Stimulated activated naive B cell treated with anti-CD40 and anti-IgM and Interleukin-4, amounts not matched to agents 10 μg/mL and 1 μg/mL and 100 μg/mL, for 72 hours (primary cell): ENCODE measurements around the gene RBP2.

Experiments
- ATAC-seq, 2 donors: fragments of 150-1000 bp; cut with Tn5 transposase; replicated peaks; 2 replicates each; pipeline ENCODE4 v1.10.0; 2021; ENCODE audit warnings: moderate library complexity in 1 of 2
- DNase-seq: peaks from one replicate; pipeline ENCODE4 v3.0.0; 2021
- H3K27ac Mint-ChIP-seq: one replicate; pipeline ENCODE4 v1.8.0; 2022; ENCODE audit warnings: mild to moderate bottlenecking, mixed read lengths
- H3K27me3 Mint-ChIP-seq, 2 donors: one replicate each; pipeline ENCODE4 v1.8.0; 2022; ENCODE audit warnings: mixed read lengths in 2 of 2
- H3K36me3 Mint-ChIP-seq, 2 donors: one replicate each; pipeline ENCODE4 v1.8.0; 2022; ENCODE audit warnings: mixed read lengths in 2 of 2, mild to moderate bottlenecking in 1 of 2
- H3K4me1 Mint-ChIP-seq, 2 donors: one replicate each; pipeline ENCODE4 v1.8.0; 2022; ENCODE audit warnings: mixed read lengths in 2 of 2, mild to moderate bottlenecking in 1 of 2
- H3K4me3 Mint-ChIP-seq, 2 donors: one replicate each; pipeline ENCODE4 v1.8.0; 2022; ENCODE audit warnings: mild to moderate bottlenecking in 2 of 2, mixed read lengths in 2 of 2, moderate library complexity in 1 of 2
- H3K9me3 Mint-ChIP-seq, 2 donors: one replicate each; pipeline ENCODE4 v1.8.0; 2022; ENCODE audit warnings: mixed read lengths in 2 of 2, mild to moderate bottlenecking in 1 of 2

RBP2 gene

DNA sequence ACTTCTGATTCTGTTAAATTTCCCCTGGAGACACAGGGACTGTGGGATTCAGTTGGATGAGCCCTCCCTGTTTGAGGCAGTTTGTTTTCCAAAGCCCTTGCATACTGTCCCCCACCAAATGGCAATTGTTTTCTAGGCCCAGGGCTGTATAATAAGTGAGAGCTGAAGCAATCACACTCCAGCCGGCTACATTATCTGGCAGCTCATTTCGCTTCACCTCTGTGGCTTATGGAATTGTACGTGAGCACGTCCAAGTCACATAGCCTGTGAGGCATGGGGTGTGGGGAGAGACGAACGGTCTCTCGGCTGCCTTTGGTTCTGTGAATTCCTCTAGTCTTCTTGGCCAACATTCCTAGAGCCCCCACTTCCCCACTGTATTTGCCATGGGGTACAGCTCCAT, 10.7 kb downstream of the RBP2 start:
- H3K36me3 Mint-ChIP-seq: no peaks in the 10 kb centered on the region
- no peak for ATAC-seq
- peaks cover 0 to 2% of the 10 kb centered on the region in 2 donors for H3K9me3 Mint-ChIP-seq
- H3K4me3 Mint-ChIP-seq: no peak overlapping the region
- H3K27ac Mint-ChIP-seq: no peak overlapping the region
- no peaks in the 10 kb centered on the region for H3K4me1 Mint-ChIP-seq
- no peaks in the 10 kb centered on the region for H3K27me3 Mint-ChIP-seq
- DNase-seq: no peak

DNA sequence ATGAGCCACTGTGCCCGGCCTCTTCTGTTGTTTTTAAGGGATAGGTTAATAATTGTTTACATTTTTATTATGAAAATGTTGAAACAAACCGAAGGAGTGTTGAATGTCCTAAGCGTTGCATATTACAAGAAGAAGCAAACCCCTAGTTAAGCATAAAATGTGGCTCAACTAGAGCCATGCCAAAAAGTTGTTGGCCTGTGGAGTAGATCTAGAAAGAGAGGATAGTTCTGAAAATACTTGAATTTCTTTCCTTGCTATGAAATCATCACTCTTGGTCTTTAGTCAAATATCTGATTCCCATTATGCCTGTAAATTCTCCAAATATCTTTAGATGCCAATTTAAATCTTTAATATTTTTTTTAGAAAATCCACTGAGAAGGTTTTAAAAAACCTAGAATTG, 12.8 kb downstream of the RBP2 start:
- DNase-seq (no peak), ATAC-seq (no peak)
- Mint-ChIP-seq H3K27ac (no peak overlapping the region), H3K27me3 (no peaks in the 10 kb centered on the region), H3K4me3 (no peak overlapping the region), H3K4me1 (no peaks in the 10 kb centered on the region), H3K9me3 (peaks cover 0 to 2% of the 10 kb centered on the region in 2 donors), H3K36me3 (no peaks in the 10 kb centered on the region)

DNA sequence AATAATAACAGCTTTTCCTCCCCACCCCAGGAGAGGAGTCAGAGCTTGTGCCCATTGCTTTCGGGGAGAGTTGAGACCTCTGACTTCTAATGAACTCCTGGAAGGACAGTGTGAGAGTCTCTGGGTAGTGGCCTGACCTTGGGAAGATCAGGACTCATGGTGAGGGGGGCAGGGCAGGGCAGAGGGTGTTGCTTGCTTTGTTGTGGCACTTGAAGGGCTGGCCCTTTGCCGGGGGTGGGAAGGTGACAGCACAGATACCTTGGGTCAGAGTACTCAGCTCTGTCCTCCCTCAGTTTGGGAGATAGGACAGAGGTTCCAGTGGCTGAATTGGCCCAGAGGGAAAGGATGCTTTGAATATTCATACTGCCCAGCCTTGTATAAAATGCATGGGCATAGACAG, 15.8 kb downstream of the RBP2 start:
- no peak overlapping the region for H3K27ac Mint-ChIP-seq
- peaks cover 0 to 2% of the 10 kb centered on the region in 2 donors for H3K9me3 Mint-ChIP-seq
- no peaks in the 10 kb centered on the region for H3K27me3 Mint-ChIP-seq
- ATAC-seq (no peak), DNase-seq (no peak)
- no peak overlapping the region for H3K4me3 Mint-ChIP-seq
- no peaks in the 10 kb centered on the region for H3K4me1 Mint-ChIP-seq
- H3K36me3 Mint-ChIP-seq: no peaks in the 10 kb centered on the region

DNA sequence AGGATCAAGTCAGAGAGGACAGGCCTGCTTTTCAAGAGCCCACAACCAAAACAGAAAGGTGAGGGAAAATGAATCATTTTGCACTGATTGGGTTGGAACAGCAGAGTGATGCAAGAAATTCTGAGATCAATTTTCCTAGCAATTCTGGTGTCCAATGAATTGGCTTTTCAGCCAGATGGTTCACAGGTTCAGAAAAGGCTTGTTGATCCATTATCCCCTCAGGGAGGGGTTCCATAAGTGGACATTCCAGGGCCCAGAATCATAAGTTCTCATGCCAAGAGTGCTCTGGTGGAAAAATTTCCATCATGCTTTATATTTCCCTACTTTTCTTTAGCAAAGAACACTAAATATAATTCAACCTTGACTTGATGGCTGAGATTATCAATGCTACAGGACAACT, 16.2 kb downstream of the RBP2 start:
- no peaks in the 10 kb centered on the region for H3K36me3 Mint-ChIP-seq
- no peak for ATAC-seq
- no peak for DNase-seq
- H3K27me3 Mint-ChIP-seq: no peaks in the 10 kb centered on the region
- no peak overlapping the region for H3K4me3 Mint-ChIP-seq
- H3K9me3 Mint-ChIP-seq: peaks cover 0 to 2% of the 10 kb centered on the region in 2 donors
- no peaks in the 10 kb centered on the region for H3K4me1 Mint-ChIP-seq
- no peak overlapping the region for H3K27ac Mint-ChIP-seq

DNA sequence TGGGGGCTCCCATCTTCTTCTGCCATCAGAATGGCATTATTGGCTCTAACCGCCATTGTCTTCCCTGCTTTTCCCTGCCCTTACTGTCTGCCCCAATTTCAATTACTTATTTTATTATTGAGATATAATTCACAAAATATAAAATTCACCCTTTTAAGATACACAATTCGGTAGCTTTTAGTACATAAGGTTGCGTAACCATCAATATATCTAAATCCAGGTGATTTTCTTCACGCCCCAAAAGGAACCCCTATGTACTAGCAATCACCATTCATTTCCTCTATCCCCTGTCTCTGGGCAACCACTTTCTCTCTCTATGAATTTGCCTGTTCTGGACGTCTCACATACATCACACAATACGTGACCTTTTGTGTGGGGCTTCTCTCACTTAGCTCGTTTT, 18.0 kb downstream of the RBP2 start:
- no peaks in the 10 kb centered on the region for H3K9me3 Mint-ChIP-seq
- no peaks in the 10 kb centered on the region for H3K4me1 Mint-ChIP-seq

DNA sequence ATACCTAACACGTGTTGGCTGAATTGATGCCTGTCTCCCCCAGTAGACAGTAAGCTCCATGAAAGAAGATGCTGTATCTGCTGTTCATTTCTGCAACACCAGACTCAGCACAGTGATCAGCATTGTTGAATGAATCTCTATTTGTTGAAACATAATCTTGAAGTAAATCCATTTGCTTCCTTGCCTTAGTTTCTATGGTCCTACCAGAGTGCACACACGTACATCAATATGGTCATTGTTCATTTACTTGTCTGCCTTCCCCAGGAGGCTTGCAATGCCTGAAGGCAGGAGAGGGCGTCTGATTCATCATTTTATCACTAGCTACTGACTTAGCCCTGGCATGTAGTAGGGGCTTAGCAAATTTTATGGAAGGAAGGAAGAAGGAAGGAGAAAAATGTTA, 19.2 kb downstream of the RBP2 start:
- Mint-ChIP-seq H3K27me3 (no peaks in the 10 kb centered on the region), H3K4me1 (no peaks in the 10 kb centered on the region)

More for the DNA sequence above, 18.0 kb downstream of the RBP2 start:
- DNase-seq (no peak), ATAC-seq (no peak)
- H3K27me3 Mint-ChIP-seq: no peaks in the 10 kb centered on the region
- no peaks in the 10 kb centered on the region for H3K36me3 Mint-ChIP-seq
- H3K27ac Mint-ChIP-seq: no peak overlapping the region
- H3K4me3 Mint-ChIP-seq: no peak overlapping the region

DNA sequence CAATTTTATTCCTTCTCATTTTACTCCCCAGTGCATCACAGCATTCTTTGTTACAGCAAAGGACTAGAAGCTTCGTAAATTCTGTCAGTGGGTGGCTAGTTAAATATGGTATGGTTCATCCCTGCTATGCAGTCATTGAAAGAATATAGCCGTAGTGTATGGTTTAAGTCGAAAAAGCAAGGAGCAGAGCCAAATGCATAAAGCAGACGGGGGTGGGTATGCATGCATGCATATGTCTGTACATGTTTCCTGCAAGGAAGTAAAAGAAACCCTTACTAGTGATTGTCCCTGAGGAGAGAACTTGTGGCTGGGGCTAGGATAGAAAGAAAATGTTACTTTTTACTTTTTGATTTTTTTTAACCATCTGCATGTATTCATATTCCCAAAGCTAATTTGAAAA, 19.9 kb downstream of the RBP2 start:
- no peak overlapping the region for H3K27ac Mint-ChIP-seq
- H3K9me3 Mint-ChIP-seq: no peaks in the 10 kb centered on the region
- no peak for DNase-seq
- H3K4me3 Mint-ChIP-seq: no peak overlapping the region
- no peaks in the 10 kb centered on the region for H3K36me3 Mint-ChIP-seq
- no peaks in the 10 kb centered on the region for H3K4me1 Mint-ChIP-seq
- no peak for ATAC-seq
- no peaks in the 10 kb centered on the region for H3K27me3 Mint-ChIP-seq

More for the DNA sequence above, 19.2 kb downstream of the RBP2 start:
- H3K36me3 Mint-ChIP-seq: no peaks in the 10 kb centered on the region
- H3K9me3 Mint-ChIP-seq: no peaks in the 10 kb centered on the region
- ATAC-seq: no peak
- no peak overlapping the region for H3K27ac Mint-ChIP-seq
- no peak overlapping the region for H3K4me3 Mint-ChIP-seq
- no peak for DNase-seq

DNA sequence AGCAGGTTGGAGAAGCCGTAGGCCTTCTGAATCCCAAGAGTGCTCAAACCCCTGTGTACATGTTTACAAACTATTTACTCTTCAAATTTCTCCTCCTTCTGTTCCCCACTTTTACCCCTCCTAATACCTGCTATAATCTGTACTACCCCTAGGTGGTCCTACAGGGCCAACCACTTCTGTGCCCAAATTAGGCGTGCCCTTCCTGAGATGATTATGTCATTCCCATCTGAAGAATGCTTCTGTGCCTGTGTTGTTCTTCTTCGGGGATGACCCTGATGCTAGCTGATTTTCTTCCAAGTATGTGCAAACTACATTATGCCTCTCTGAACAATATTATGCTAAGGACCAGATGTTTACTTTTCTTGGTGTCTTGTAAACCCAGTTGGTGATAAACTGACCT, 20.5 kb downstream of the RBP2 start:
- H3K27ac Mint-ChIP-seq: no peak overlapping the region
- DNase-seq (no peak), ATAC-seq (peak in 1 of 2 donors; percentile 36)
- H3K4me3 Mint-ChIP-seq: no peak overlapping the region
- H3K9me3 Mint-ChIP-seq: no peaks in the 10 kb centered on the region
- H3K36me3 Mint-ChIP-seq: no peaks in the 10 kb centered on the region
- no peaks in the 10 kb centered on the region for H3K27me3 Mint-ChIP-seq
- H3K4me1 Mint-ChIP-seq: no peaks in the 10 kb centered on the region

DNA sequence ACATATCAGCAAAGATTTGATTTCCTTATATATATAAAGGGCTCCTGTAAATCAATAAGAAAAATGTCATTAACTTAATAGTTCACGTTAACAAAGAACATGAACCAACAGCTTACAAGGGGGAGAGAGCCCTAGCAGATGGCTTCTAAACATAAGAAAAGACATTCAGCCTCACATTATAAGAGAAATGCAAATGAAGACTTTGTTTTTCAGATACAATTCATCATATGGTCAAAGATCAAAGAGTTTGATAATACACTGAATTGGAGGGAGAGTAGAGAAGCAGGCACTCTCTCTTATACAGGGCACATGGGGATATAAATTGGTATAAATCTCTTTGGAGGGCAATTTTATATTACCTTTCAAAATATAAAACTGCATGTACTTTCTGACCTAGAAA, 21.1 kb downstream of the RBP2 start:
- H3K36me3 Mint-ChIP-seq: no peaks in the 10 kb centered on the region
- no peaks in the 10 kb centered on the region for H3K4me1 Mint-ChIP-seq
- DNase-seq (no peak), ATAC-seq (no peak)
- no peaks in the 10 kb centered on the region for H3K9me3 Mint-ChIP-seq
- no peak overlapping the region for H3K27ac Mint-ChIP-seq
- H3K27me3 Mint-ChIP-seq: no peaks in the 10 kb centered on the region
- H3K4me3 Mint-ChIP-seq: no peak overlapping the region

DNA sequence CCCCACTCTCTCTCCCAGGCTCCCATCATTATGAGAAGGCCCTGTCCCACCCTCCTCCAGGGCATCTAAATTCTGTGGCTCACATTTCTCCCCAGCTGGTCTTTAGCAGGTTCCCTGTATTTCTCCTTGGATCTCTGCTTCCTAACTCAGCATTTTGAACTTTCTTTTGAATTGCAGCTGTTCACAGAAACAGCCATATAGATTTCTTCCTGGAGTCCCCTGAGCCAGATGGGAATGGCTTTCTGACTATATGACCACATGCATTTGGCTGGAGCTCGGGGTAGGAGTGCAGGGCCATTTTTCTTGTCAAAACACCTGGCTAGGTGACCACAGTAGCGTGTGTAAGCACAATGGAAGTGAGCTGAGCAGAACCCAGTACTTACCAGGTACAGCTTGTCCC, 22.0 kb downstream of the RBP2 start:
- Mint-ChIP-seq H3K27me3 (no peaks in the 10 kb centered on the region), H3K4me1 (no peaks in the 10 kb centered on the region), H3K27ac (no peak overlapping the region)

DNA sequence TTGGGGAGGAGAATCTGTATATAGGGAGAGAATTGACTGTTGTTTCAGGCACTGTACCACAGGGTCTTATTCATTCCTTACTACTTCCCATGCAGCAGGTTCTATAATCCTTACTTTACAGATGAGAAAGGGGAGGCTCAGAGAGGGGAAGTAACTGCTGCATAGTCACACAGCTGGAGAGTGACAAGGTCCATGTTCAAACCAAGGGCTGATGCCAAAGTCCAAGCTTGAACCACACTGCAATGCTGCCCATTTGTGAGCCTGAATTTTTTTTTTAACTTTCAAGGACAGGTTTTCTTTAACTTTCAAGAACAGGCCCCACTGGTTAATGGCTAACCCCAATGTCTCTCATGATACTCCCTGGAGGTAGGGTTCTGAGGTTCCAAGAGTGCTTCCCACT, 26.2 kb downstream of the RBP2 start:
- H3K36me3 Mint-ChIP-seq: no peaks in the 10 kb centered on the region
- ATAC-seq: no peak
- no peaks in the 10 kb centered on the region for H3K9me3 Mint-ChIP-seq
- H3K27me3 Mint-ChIP-seq: no peaks in the 10 kb centered on the region
- no peak overlapping the region for H3K4me3 Mint-ChIP-seq
- no peak overlapping the region for H3K27ac Mint-ChIP-seq
- H3K4me1 Mint-ChIP-seq: no peaks in the 10 kb centered on the region
- no peak for DNase-seq

More for the DNA sequence above, 22.0 kb downstream of the RBP2 start:
- no peaks in the 10 kb centered on the region for H3K9me3 Mint-ChIP-seq
- ATAC-seq: no peak
- DNase-seq: no peak
- H3K4me3 Mint-ChIP-seq: no peak overlapping the region
- H3K36me3 Mint-ChIP-seq: no peaks in the 10 kb centered on the region

DNA sequence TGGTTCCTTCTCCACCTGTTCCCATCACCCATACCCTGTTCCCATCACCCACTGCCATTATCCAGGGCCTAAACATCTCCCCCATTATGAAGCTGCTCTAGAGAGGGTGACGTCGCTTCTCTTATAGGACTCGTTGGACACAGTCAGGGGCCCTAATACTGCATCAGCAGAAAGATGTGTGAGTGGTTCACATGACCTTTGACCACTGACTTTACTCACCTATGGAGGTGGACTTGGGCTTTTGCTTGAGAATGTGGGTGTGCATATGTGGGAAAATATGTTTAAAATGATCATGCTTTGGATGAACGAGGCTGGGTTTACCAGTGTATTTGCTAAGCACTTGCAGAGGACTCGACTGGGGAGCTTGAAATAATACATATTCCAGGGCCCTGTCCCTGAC, 26.8 kb downstream of the RBP2 start:
- H3K36me3 Mint-ChIP-seq: no peaks in the 10 kb centered on the region
- H3K27ac Mint-ChIP-seq: no peak overlapping the region
- H3K9me3 Mint-ChIP-seq: no peaks in the 10 kb centered on the region
- no peak for ATAC-seq
- no peaks in the 10 kb centered on the region for H3K27me3 Mint-ChIP-seq
- no peak for DNase-seq
- H3K4me3 Mint-ChIP-seq: no peak overlapping the region
- no peaks in the 10 kb centered on the region for H3K4me1 Mint-ChIP-seq

DNA sequence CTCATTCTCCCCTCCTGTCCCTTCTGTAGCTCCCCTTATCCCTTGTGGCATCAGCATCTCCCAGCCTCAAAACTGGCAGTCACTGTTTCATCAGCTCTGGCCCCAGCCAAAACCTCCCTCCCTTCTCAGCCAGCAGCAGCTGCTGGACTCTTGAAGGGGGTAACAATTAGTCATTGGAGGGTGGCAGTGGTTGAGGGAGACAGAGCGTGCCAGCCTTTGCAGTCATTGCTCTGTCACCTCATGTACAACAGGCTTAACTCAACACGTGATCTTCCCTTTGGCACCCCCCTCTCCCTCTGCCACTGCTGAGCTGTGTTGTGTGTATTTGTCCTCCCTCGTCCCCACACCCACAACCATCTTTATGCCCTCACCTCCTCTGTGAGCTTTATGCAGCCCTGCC, 28.2 kb downstream of the RBP2 start:
- Mint-ChIP-seq H3K4me1 (no peaks in the 10 kb centered on the region), H3K9me3 (no peaks in the 10 kb centered on the region), H3K27ac (no peak overlapping the region), H3K27me3 (no peaks in the 10 kb centered on the region), H3K36me3 (no peaks in the 10 kb centered on the region), H3K4me3 (no peak overlapping the region)
- ATAC-seq (no peak), DNase-seq (no peak)

DNA sequence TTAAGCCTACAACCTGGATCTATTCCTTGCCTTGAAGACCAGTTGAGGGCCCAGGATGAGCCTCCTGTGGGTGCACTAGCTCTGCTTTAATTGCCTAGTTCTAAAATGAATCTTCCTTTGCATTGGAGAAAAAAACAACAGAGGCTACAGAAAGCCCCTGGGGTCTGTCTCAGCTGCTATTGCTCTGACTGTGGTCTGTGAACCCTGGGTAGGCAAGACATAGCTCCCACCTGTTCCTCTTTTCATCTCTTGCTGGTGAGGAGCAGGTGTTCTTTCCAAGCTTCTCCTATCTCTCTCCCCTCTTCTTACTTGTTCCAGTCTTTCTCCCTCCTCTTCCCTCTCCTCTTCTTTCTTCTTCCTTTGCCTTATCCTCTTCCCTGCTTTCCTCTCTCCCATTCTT, 28.8 kb downstream of the RBP2 start:
- Mint-ChIP-seq H3K4me1 (no peaks in the 10 kb centered on the region), H3K9me3 (no peaks in the 10 kb centered on the region), H3K36me3 (no peaks in the 10 kb centered on the region), H3K27ac (no peak overlapping the region), H3K4me3 (no peak overlapping the region), H3K27me3 (no peaks in the 10 kb centered on the region)
- no peak for ATAC-seq
- no peak for DNase-seq

DNA sequence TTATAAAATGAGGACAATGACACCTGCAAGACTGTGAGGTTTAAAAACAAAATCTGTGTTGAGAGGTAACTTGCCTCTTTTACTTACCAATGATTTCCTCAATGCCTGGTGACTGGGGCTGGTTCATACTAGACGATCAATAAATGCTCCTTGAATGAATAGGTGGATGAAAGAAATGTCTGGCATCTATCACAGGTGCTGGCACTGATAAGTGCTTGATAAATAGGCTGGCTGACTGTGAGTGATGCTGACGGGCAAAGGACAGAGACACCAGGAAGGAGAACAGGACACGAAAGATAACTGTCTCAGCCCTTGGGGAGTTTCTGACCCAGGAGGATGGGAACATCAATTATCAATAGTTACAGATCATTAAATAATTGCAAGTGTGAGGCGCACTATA, 31.9 kb downstream of the RBP2 start:
- H3K27me3 Mint-ChIP-seq: no peaks in the 10 kb centered on the region
- H3K4me1 Mint-ChIP-seq: no peaks in the 10 kb centered on the region
- no peak for ATAC-seq

DNA sequence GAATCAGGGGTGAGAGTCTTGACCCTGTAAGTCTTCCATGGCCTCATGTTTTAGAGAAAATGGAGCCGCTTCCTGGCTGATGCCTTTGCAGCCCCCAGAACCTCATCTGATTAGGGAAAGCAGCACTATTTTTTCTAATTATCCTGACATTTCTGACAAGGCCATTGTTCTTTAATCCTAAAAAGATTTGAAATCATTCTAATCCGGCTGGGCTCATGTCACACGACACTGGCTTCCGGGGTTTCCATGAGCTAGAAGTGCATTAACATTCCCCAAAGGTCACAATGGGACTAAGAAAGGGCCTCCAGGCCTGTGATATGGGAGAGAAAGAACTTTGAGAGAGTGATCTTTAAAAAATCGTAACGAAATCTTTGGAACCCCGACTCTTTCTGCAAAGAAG, 33.1 kb downstream of the RBP2 start:
- H3K4me3 Mint-ChIP-seq: no peak overlapping the region
- no peaks in the 10 kb centered on the region for H3K9me3 Mint-ChIP-seq
- DNase-seq: no peak
- no peak overlapping the region for H3K27ac Mint-ChIP-seq
- ATAC-seq: no peak
- H3K4me1 Mint-ChIP-seq: no peaks in the 10 kb centered on the region
- H3K27me3 Mint-ChIP-seq: no peaks in the 10 kb centered on the region
- H3K36me3 Mint-ChIP-seq: no peaks in the 10 kb centered on the region

More for the DNA sequence above, 31.9 kb downstream of the RBP2 start:
- no peak overlapping the region for H3K4me3 Mint-ChIP-seq
- DNase-seq: no peak
- H3K9me3 Mint-ChIP-seq: no peaks in the 10 kb centered on the region
- H3K36me3 Mint-ChIP-seq: no peaks in the 10 kb centered on the region
- no peak overlapping the region for H3K27ac Mint-ChIP-seq
